SK-N-SH (cell line): ENCODE measurements around the gene FUT2.

Experiments
- POLR2AphosphoS5 ChIP-seq: IDR thresholded peaks from 2 replicates; pipeline ENCODE4 v1.6.1; 2012; ENCODE audit warnings: low read depth, low read length
- SMC3 ChIP-seq: IDR thresholded peaks from 2 replicates; pipeline ENCODE4 v1.6.1; 2012; ENCODE audit warnings: low read depth, low read length, improper control_type of control experiment
- TAF1 ChIP-seq: IDR thresholded peaks from 2 replicates; pipeline ENCODE4 v1.6.1; 2012; ENCODE audit warnings: low read depth, mild to moderate bottlenecking, low read length, moderate library complexity, borderline replicate concordance
- TF ChIP-seq, protein P1 (sequence below): fragments of 200-600 bp; sonication (generic); IDR thresholded peaks from 2 replicates; pipeline ENCODE4 v1.6.1; 2017; ENCODE audit warnings: antibody characterized with exemption, mild to moderate bottlenecking, moderate library complexity
- TF ChIP-seq, protein P2 (sequence below): fragments of 150-350 bp; IDR thresholded peaks from 2 replicates; pipeline ENCODE4 v1.6.1; 2017; ENCODE audit warnings: antibody characterized with exemption, low read length, low read depth, borderline replicate concordance
- TF ChIP-seq, protein P3 (sequence below): IDR thresholded peaks from 2 replicates; pipeline ENCODE4 v1.6.1; 2012; ENCODE audit warnings: mild to moderate bottlenecking, low read depth, low read length, moderate library complexity
- TF ChIP-seq, protein P4 (sequence below): IDR thresholded peaks from 2 replicates; pipeline ENCODE4; 2012

DNA sequence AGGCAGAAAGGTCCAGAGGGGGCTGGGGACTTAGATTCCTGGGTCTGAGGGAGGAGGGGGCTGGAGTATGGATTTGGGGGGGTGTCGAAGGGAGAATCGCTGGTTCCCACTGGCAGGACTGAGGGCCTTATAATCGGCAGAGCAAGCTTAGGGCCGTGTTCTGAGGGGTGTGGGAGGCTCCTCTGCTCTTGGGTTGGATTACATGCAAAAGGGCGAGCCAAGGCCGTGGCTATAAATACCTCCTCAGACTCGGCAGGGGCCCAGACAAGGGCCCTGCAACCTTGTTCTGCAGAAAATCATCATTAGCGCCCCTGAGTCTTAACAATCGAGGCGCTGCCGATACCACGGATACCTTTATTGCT lies 24.5 kb downstream of the FUT2 start:
- TF ChIP-seq SMC3, result no peak
- TF ChIP-seq, protein P1, sequence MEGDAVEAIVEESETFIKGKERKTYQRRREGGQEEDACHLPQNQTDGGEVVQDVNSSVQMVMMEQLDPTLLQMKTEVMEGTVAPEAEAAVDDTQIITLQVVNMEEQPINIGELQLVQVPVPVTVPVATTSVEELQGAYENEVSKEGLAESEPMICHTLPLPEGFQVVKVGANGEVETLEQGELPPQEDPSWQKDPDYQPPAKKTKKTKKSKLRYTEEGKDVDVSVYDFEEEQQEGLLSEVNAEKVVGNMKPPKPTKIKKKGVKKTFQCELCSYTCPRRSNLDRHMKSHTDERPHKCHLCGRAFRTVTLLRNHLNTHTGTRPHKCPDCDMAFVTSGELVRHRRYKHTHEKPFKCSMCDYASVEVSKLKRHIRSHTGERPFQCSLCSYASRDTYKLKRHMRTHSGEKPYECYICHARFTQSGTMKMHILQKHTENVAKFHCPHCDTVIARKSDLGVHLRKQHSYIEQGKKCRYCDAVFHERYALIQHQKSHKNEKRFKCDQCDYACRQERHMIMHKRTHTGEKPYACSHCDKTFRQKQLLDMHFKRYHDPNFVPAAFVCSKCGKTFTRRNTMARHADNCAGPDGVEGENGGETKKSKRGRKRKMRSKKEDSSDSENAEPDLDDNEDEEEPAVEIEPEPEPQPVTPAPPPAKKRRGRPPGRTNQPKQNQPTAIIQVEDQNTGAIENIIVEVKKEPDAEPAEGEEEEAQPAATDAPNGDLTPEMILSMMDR, result no peak
- TF ChIP-seq, protein P2, sequence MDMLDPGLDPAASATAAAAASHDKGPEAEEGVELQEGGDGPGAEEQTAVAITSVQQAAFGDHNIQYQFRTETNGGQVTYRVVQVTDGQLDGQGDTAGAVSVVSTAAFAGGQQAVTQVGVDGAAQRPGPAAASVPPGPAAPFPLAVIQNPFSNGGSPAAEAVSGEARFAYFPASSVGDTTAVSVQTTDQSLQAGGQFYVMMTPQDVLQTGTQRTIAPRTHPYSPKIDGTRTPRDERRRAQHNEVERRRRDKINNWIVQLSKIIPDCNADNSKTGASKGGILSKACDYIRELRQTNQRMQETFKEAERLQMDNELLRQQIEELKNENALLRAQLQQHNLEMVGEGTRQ, result no peak
- TF ChIP-seq POLR2AphosphoS5, result no peak
- TF ChIP-seq, protein P3, sequence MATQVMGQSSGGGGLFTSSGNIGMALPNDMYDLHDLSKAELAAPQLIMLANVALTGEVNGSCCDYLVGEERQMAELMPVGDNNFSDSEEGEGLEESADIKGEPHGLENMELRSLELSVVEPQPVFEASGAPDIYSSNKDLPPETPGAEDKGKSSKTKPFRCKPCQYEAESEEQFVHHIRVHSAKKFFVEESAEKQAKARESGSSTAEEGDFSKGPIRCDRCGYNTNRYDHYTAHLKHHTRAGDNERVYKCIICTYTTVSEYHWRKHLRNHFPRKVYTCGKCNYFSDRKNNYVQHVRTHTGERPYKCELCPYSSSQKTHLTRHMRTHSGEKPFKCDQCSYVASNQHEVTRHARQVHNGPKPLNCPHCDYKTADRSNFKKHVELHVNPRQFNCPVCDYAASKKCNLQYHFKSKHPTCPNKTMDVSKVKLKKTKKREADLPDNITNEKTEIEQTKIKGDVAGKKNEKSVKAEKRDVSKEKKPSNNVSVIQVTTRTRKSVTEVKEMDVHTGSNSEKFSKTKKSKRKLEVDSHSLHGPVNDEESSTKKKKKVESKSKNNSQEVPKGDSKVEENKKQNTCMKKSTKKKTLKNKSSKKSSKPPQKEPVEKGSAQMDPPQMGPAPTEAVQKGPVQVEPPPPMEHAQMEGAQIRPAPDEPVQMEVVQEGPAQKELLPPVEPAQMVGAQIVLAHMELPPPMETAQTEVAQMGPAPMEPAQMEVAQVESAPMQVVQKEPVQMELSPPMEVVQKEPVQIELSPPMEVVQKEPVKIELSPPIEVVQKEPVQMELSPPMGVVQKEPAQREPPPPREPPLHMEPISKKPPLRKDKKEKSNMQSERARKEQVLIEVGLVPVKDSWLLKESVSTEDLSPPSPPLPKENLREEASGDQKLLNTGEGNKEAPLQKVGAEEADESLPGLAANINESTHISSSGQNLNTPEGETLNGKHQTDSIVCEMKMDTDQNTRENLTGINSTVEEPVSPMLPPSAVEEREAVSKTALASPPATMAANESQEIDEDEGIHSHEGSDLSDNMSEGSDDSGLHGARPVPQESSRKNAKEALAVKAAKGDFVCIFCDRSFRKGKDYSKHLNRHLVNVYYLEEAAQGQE, result no peak
- TF ChIP-seq TAF1, result no peak
- TF ChIP-seq, protein P4, sequence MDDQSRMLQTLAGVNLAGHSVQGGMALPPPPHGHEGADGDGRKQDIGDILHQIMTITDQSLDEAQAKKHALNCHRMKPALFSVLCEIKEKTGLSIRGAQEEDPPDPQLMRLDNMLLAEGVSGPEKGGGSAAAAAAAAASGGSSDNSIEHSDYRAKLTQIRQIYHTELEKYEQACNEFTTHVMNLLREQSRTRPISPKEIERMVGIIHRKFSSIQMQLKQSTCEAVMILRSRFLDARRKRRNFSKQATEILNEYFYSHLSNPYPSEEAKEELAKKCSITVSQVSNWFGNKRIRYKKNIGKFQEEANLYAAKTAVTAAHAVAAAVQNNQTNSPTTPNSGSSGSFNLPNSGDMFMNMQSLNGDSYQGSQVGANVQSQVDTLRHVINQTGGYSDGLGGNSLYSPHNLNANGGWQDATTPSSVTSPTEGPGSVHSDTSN, result no peak
